Measurements from ENCODE around the gene TRMT10C. TPM values are rescaled to one million over a fixed set of nuclear protein-coding genes. Genes with fewer than 3 reads are reported as not detected.

Gene TRMT10C
- total RNA-seq, 1 donor from 2014 or later = 30.3 TPM

DNA sequence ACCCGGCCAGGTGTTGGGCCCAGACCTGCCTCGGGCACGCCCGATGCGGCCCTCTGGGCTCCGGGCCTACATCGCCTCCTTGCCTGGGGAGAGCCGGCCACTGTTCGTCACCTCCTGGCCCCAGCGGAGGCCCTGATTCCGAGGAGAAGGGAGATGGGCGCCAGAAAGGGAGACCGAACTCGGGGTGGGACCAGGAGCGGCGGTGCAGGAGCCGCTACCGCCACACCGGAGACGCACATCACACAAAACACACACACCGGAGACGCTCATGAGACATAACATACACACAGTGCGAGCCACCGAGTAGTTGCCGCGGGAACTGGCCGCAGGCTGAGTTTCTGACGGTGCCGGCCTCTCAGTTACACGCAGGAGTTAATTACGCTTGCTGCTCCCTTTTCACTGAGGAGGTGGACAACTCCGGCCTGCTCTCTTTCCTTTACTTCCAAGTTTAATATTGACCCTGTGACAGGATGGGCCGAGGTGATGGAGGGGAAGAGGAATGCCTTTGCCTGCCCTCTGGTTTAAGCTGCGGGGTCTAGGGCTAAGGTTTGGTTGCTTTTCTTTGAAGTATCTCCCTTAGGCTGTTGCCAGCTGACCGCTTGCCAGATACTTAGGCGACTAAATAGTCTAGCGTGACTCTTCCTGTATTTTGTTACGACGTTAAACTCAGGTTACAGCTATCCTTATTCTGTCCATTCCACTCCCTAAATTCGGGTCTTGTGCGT, 12.9 kb downstream of the TRMT10C start:
- Histone ChIP-seq H3K4me3 (peak overlapping the region; percentile 87), H3K4me1 (peaks cover 55% of the 10 kb centered on the region), H3K9me3 (replicated peaks) (no peaks in the 10 kb centered on the region), H3K27me3 (ENCODE audit: low read depth) (no peaks in the 10 kb centered on the region), H3K27ac (replicated peaks) (peak overlapping the region; percentile 96), H3K36me3 (peaks cover 14% of the 10 kb centered on the region)
- peak; percentile 43 for DNase-seq
- TF ChIP-seq, protein P1, sequence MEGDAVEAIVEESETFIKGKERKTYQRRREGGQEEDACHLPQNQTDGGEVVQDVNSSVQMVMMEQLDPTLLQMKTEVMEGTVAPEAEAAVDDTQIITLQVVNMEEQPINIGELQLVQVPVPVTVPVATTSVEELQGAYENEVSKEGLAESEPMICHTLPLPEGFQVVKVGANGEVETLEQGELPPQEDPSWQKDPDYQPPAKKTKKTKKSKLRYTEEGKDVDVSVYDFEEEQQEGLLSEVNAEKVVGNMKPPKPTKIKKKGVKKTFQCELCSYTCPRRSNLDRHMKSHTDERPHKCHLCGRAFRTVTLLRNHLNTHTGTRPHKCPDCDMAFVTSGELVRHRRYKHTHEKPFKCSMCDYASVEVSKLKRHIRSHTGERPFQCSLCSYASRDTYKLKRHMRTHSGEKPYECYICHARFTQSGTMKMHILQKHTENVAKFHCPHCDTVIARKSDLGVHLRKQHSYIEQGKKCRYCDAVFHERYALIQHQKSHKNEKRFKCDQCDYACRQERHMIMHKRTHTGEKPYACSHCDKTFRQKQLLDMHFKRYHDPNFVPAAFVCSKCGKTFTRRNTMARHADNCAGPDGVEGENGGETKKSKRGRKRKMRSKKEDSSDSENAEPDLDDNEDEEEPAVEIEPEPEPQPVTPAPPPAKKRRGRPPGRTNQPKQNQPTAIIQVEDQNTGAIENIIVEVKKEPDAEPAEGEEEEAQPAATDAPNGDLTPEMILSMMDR (IDR thresholded peaks at IDR 0.05; ENCODE audit: borderline replicate concordance) = no peak
- intact Hi-C loops (cut with micrococcal nuclease) = no loop called here

DNA sequence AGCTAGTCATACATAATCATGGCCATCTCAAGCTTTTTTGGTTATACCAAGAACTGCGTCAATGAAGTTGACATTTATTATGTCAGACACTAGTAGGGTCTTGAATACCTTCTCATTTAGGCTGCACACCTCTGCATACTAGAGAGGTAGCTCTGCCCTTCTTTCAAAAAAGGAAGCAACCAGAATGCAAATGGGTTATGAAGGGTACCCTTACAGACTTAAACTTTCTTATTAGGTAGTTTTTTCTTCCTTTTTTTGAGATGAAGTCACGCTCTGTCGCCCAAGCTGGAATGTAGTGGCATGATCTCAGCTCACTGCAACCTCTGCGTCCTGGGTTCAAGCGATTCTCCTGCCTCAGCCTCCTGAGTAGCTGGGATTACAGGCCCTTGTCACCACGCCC, 15.6 kb downstream of the TRMT10C start:
- intact Hi-C loops (cut with micrococcal nuclease) = no loop called here
- Histone ChIP-seq H3K4me3 (peak overlapping the region; percentile 34), H3K9me3 (replicated peaks) (no peaks in the 10 kb centered on the region), H3K27ac (replicated peaks) (peak overlapping the region; percentile 67), H3K27me3 (ENCODE audit: low read depth) (no peaks in the 10 kb centered on the region), H3K36me3 (peaks cover 22% of the 10 kb centered on the region), H3K4me1 (peaks cover 80% of the 10 kb centered on the region)
- TF ChIP-seq, protein P1 (IDR thresholded peaks at IDR 0.05; ENCODE audit: borderline replicate concordance) = no peak
- no peak for DNase-seq

DNA sequence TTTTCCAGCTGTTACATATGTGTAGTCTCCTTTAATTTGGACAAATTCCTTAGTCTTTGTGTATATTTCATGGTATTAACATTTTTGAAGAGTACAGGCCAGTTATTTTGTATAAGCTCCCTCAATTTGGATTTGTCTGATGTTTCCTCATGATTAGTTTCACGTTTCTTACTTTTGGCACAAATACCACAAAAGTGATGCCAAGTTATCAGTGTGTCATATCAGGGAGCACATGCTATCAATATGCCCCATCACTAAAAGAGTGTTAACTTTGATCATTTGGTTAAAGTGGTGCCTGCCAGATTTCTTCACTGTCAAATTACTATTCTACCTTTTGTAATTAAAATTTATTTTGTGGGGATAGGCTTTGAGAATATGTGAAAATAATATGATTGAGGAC, 26.9 kb downstream of the TRMT10C start:
- Histone ChIP-seq H3K36me3 (peaks cover 74% of the 10 kb centered on the region), H3K27ac (replicated peaks) (no peak overlapping the region), H3K9me3 (replicated peaks) (no peaks in the 10 kb centered on the region), H3K4me3 (no peak overlapping the region), H3K4me1 (peaks cover 26% of the 10 kb centered on the region), H3K27me3 (ENCODE audit: low read depth) (no peaks in the 10 kb centered on the region)
- intact Hi-C loops (cut with micrococcal nuclease) = no loop called here
- TF ChIP-seq, protein P1 (IDR thresholded peaks at IDR 0.05; ENCODE audit: borderline replicate concordance) = no peak
- no peak for DNase-seq

DNA sequence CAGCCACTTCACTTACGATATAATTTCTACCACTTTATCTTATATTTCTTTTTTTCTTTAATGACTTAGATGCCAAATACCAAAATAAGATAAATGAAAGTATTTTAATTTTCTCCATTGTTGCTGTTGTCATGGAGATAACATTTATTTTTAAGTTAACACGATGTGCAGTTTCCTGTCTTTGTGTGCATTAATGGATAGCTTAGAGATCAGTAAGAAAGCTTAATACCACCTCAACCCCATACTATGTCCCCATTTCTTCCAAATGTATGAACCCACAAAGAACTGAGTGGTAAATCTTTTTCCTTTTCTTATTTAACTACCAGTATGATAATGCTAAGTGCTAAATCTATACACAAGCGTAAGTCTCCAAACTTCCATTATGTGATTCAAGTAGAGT, 29.4 kb downstream of the TRMT10C start:
- no peak for DNase-seq
- H3K36me3 ChIP-seq = peaks cover 89% of the 10 kb centered on the region
- H3K9me3 ChIP-seq (replicated peaks) = no peaks in the 10 kb centered on the region
- H3K4me3 ChIP-seq = no peak overlapping the region
- TF ChIP-seq, protein P1 (IDR thresholded peaks at IDR 0.05; ENCODE audit: borderline replicate concordance) = no peak
- intact Hi-C loops (cut with micrococcal nuclease) = no loop called here
- peaks cover 15% of the 10 kb centered on the region for H3K4me1 ChIP-seq
- no peak overlapping the region for H3K27ac ChIP-seq (replicated peaks)
- no peaks in the 10 kb centered on the region for H3K27me3 ChIP-seq (ENCODE audit: low read depth)

DNA sequence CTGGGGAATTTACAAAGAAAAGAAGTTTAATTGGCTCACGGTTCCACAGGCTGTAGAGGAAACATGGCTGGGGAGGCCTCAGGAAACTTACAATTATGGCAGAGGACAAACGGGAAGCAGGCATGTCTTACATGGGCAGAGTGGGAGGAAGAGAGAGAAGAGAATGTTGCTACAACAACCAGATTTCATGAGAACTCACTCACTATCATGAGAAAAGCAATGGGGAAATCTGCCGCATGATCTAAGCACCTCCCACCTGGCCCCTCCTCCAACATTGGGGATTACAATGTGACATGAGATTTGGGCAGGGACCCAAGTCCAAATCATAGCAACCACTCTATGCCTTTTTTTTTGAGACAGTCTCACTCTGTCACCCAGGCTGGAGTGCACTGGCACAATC, 41.1 kb downstream of the TRMT10C start:
- Histone ChIP-seq H3K27me3 (ENCODE audit: low read depth) (no peaks in the 10 kb centered on the region), H3K9me3 (replicated peaks) (no peaks in the 10 kb centered on the region), H3K4me1 (no peaks in the 10 kb centered on the region), H3K36me3 (no peaks in the 10 kb centered on the region), H3K4me3 (no peak overlapping the region), H3K27ac (replicated peaks) (no peak overlapping the region)
- intact Hi-C loops (cut with micrococcal nuclease) = no loop called here
- no peak for DNase-seq
- TF ChIP-seq, protein P1 (IDR thresholded peaks at IDR 0.05; ENCODE audit: borderline replicate concordance) = no peak

Data from left ventricle myocardium inferior (tissue), 1 donor.